ENCODE results near the gene PSMG1.
"Not testable (repeated sequence)": the region's sequence is repeated elsewhere in the genome, so short reads cannot be mapped to it uniquely, and the experiment has no call there.

The PSMG1 gene

GRCh38 chr21:39183272-39184049 is at the start of gene PSMG1:
PSMG1 (minus strand) TSS chr21:39183451; CDS start chr21:39183385, 66 bp downstream.
- DNase-seq, result peak; percentile 98

- no peak for DNase-seq
Measured at GRCh38 chr21:39232861-39233291, 49.6 kb upstream of the PSMG1 start.

GRCh38 chr21:39224930-39225329 is 41.7 kb upstream of the PSMG1 start:
- no peak for DNase-seq

GRCh38 chr21:39221997-39222486 is 38.8 kb upstream of the PSMG1 start:
- DNase-seq, result no peak

- DNase-seq, result no peak
Measured at GRCh38 chr21:39221282-39221996, 38.2 kb upstream of the PSMG1 start.

GRCh38 chr21:39220875-39221274 is 37.6 kb upstream of the PSMG1 start:
- DNase-seq, result not testable (repeated sequence)

- no peak for DNase-seq
Measured at GRCh38 chr21:39220150-39220549, 36.9 kb upstream of the PSMG1 start.

- no peak for DNase-seq
Measured at GRCh38 chr21:39218082-39218409, 34.8 kb upstream of the PSMG1 start.

- DNase-seq, result no peak
Measured at GRCh38 chr21:39217356-39218081, 34.3 kb upstream of the PSMG1 start.

GRCh38 chr21:39216290-39216689 is 33.0 kb upstream of the PSMG1 start:
- DNase-seq, result no peak

- DNase-seq, result no peak
Measured at GRCh38 chr21:39215078-39215477, 31.8 kb upstream of the PSMG1 start.

GRCh38 chr21:39209334-39209688 is 26.1 kb upstream of the PSMG1 start:
- no peak for DNase-seq

- DNase-seq, result no peak
Measured at GRCh38 chr21:39208624-39209333, 25.5 kb upstream of the PSMG1 start.

- DNase-seq, result no peak
Measured at GRCh38 chr21:39204134-39204533, 20.9 kb upstream of the PSMG1 start.

- DNase-seq, result no peak
Measured at GRCh38 chr21:39198800-39199199, 15.5 kb upstream of the PSMG1 start.

GRCh38 chr21:39197448-39198233 is 14.4 kb upstream of the PSMG1 start:
- no peak for DNase-seq

- no peak for DNase-seq
Measured at GRCh38 chr21:39196838-39197237, 13.6 kb upstream of the PSMG1 start.

GRCh38 chr21:39196310-39196709 is 13.1 kb upstream of the PSMG1 start:
- no peak for DNase-seq

GRCh38 chr21:39193380-39193779 is 10.1 kb upstream of the PSMG1 start:
- no peak for DNase-seq

- DNase-seq, result no peak
Measured at GRCh38 chr21:39189857-39190604, 6.8 kb upstream of the PSMG1 start.

GRCh38 chr21:39188521-39189139 is 5.4 kb upstream of the PSMG1 start:
- DNase-seq, result no peak

Data from RPMI8226 (cell line).